Transverse colon (tissue), 4 donors: Measurements from ENCODE around the gene SULF2.
"Not testable (repeated sequence)": the region's sequence is repeated elsewhere in the genome, so short reads cannot be mapped to it uniquely, and the experiment has no call there.

ENCODE experiments used
- POLR2A ChIP-seq: fragments of 450-650 bp; IDR thresholded peaks from one replicate; pipeline ENCODE4 v1.6.1; 2016; ENCODE audit warnings: antibody characterized with exemption, mild to moderate bottlenecking, moderate library complexity
- POLR2AphosphoS5 ChIP-seq, 3 donors: sonication (generic); formaldehyde crosslinking; IDR thresholded peaks; one replicate each; pipeline ENCODE4 v1.6.1; 2016; ENCODE audit warnings: antibody characterized with exemption in 3 of 3
- TF ChIP-seq, protein P1 (sequence below), 5 experiments: fragments of 200-600 bp in 3 of 5; fragments of 450-650 bp in 2 of 5; sonication (generic) in 3 of 5; IDR thresholded peaks; 1 replicate in 2 of 5; 2 replicates in 3 of 5; pipeline ENCODE4 v1.5.1; 2016 to 2017; ENCODE audit warnings: antibody characterized with exemption in 5 of 5, inconsistent platforms in 3 of 5, mild to moderate bottlenecking in 2 of 5, moderate library complexity in 1 of 5

DNA sequence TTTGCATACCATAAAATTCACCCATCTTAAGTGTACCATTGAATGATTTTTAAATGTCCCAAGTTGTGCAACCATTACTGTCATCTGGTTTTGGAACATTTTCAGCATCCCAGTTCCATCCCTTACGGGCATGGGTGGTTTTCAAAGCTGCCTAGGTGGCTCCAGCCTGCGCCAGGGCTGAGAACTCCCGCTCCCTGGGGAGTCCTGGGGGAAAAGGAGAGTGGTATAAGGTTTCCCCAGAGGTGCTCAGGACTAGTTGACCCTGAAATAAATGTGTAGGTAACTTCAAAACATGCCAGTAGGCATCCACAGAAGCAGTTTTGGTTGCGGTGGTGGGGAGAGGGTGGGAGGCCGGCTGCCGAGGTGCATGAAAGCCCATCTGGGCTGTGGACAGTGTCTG, 9.0 kb upstream of the SULF2 start:
- TF ChIP-seq POLR2A; POLR2AphosphoS5 (IDR thresholded peaks at IDR 0.05): not testable (repeated sequence)
- TF ChIP-seq, protein P1, sequence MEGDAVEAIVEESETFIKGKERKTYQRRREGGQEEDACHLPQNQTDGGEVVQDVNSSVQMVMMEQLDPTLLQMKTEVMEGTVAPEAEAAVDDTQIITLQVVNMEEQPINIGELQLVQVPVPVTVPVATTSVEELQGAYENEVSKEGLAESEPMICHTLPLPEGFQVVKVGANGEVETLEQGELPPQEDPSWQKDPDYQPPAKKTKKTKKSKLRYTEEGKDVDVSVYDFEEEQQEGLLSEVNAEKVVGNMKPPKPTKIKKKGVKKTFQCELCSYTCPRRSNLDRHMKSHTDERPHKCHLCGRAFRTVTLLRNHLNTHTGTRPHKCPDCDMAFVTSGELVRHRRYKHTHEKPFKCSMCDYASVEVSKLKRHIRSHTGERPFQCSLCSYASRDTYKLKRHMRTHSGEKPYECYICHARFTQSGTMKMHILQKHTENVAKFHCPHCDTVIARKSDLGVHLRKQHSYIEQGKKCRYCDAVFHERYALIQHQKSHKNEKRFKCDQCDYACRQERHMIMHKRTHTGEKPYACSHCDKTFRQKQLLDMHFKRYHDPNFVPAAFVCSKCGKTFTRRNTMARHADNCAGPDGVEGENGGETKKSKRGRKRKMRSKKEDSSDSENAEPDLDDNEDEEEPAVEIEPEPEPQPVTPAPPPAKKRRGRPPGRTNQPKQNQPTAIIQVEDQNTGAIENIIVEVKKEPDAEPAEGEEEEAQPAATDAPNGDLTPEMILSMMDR (IDR thresholded peaks at IDR 0.05) = not testable (repeated sequence)
